HepG2 (cell line): ENCODE results near the gene LMAN2. TPM values are rescaled to one million over a fixed set of nuclear protein-coding genes. Genes with fewer than 3 reads are reported as not detected.

Experiments
- AGO2 ChIP-seq: fragments of 200-400 bp; formaldehyde crosslinking; optimal IDR thresholded peaks from 2 replicates; pipeline ENCODE3; 2017; ENCODE audit warnings: mild to moderate bottlenecking, low read depth, low read length, moderate library complexity
- BORCS8-MEF2B ChIP-seq: sonication (generic); formaldehyde crosslinking; IDR thresholded peaks from 2 replicates; pipeline ENCODE4 v1.8.0; 2022; ENCODE audit warnings: mild to moderate bottlenecking, missing genetic modification reagents
- CBX1 ChIP-seq: IDR thresholded peaks from one replicate; pipeline ENCODE4 v1.6.1; 2016; ENCODE audit warnings: antibody characterized with exemption, low read depth
- ETS1 ChIP-seq: sonication (generic); formaldehyde crosslinking; IDR thresholded peaks from 2 replicates; pipeline ENCODE4 v1.4.0; 2020; ENCODE audit warnings: missing genetic modification reagents
- GLMP ChIP-seq: sonication (generic); formaldehyde crosslinking; IDR thresholded peaks from 2 replicates; pipeline ENCODE4 v1.9.0; 2021; ENCODE audit warnings: missing genetic modification reagents, mild to moderate bottlenecking, borderline replicate concordance
- HOMEZ ChIP-seq: IDR thresholded peaks from 2 replicates; pipeline ENCODE4 v1.6.1; 2016; ENCODE audit warnings: low read depth
- KLF12 ChIP-seq: sonication (generic); formaldehyde crosslinking; IDR thresholded peaks from 2 replicates; pipeline ENCODE4 v1.4.0; 2020; ENCODE audit warnings: missing genetic modification reagents, borderline replicate concordance
- KLF15 ChIP-seq: sonication (generic); formaldehyde crosslinking; IDR thresholded peaks from 2 replicates; pipeline ENCODE4 v1.8.1; 2023; ENCODE audit warnings: borderline replicate concordance, mild to moderate bottlenecking, inconsistent platforms, missing genetic modification reagents, mixed read lengths
- MYC ChIP-seq: sonication (generic); formaldehyde crosslinking; IDR thresholded peaks from 2 replicates; pipeline ENCODE4 v1.9.0; 2021; ENCODE audit warnings: missing genetic modification reagents, borderline replicate concordance
- RBM22 ChIP-seq: fragments of 200-400 bp; formaldehyde crosslinking; optimal IDR thresholded peaks from 2 replicates; pipeline ENCODE3; 2017; ENCODE audit warnings: mild to moderate bottlenecking, low read length, moderate library complexity
- STAT5B ChIP-seq: sonication (generic); formaldehyde crosslinking; IDR thresholded peaks from 2 replicates; pipeline ENCODE4 v1.4.0; 2020; ENCODE audit warnings: missing genetic modification reagents
- TFAP4 ChIP-seq: sonication (generic); IDR thresholded peaks from 2 replicates; pipeline ENCODE4 v1.6.1; 2016; ENCODE audit warnings: low read depth, borderline replicate concordance
- TGIF2 ChIP-seq: IDR thresholded peaks from 2 replicates; pipeline ENCODE4 v1.6.1; 2016; ENCODE audit warnings: control low read depth, missing compliant biosample characterization
- THRA ChIP-seq: sonication (generic); formaldehyde crosslinking; IDR thresholded peaks from 2 replicates; pipeline ENCODE4 v1.4.0; 2020; ENCODE audit warnings: missing genetic modification reagents, borderline replicate concordance
- ZFP90 ChIP-seq: sonication (generic); formaldehyde crosslinking; IDR thresholded peaks from 2 replicates; pipeline ENCODE4 v1.8.0; 2022; ENCODE audit warnings: missing genetic modification reagents, mild to moderate bottlenecking, inconsistent platforms, borderline replicate concordance
- ZNF264 ChIP-seq: sonication (generic); formaldehyde crosslinking; IDR thresholded peaks from 2 replicates; pipeline ENCODE4 v1.4.0; 2020; ENCODE audit warnings: missing genetic modification reagents
- ZNF773 ChIP-seq: sonication (generic); formaldehyde crosslinking; IDR thresholded peaks from 2 replicates; pipeline ENCODE4 v1.4.0; 2020; ENCODE audit warnings: missing genetic modification reagents, borderline replicate concordance
- ZNF775 ChIP-seq: sonication (generic); formaldehyde crosslinking; IDR thresholded peaks from 2 replicates; pipeline ENCODE4 v1.4.0; 2020; ENCODE audit warnings: missing genetic modification reagents, mild to moderate bottlenecking, moderate library complexity, borderline replicate concordance
- ZNF790 ChIP-seq: sonication (generic); formaldehyde crosslinking; IDR thresholded peaks from 2 replicates; pipeline ENCODE4 v1.8.0; 2022; ENCODE audit warnings: missing genetic modification reagents, mild to moderate bottlenecking, borderline replicate concordance
- polyA plus RNA-seq, 8 experiments: library from polyadenylated mRNA; depleted of rRNA in 3 of 8; stranded (reverse) in 7 of 8; unstranded in 1 of 8; fragments of >200 nt; fragmentation: Illumina TruSeq in 4 of 8; extraction: Trizol in 4 of 8; gene quantifications; 2 replicates each; pipeline versions ENCODE4 v1.2.1 to v1.2.3, GENCODE V29; 2011 to 2016; ENCODE audit warnings: low read depth in 4 of 8, missing spikeins in 1 of 8, mixed read lengths in 1 of 8; ENCODE audit not compliant: insufficient read depth in 1 of 8
- total RNA-seq, 5 experiments: library from RNA; depleted of rRNA; stranded (reverse); fragments of >200 nt; fragmentation: Illumina TruSeq; extraction: Trizol; gene quantifications; 2 replicates each; pipeline ENCODE4 v1.2.3, GENCODE V29; 2016; ENCODE audit warnings: low read depth in 1 of 5
- TF ChIP-seq, protein P1 (sequence below): sonication (generic); formaldehyde crosslinking; IDR thresholded peaks from 2 replicates; pipeline ENCODE4 v1.8.0; 2022; ENCODE audit warnings: low read depth, missing genetic modification reagents

LMAN2 gene
- total and polyA plus RNA-seq, 2 of the 13 experiments (the other 11 are each of a cell fraction or from before 2014, with no cell fraction given), result 191 to 197 TPM

DNA sequence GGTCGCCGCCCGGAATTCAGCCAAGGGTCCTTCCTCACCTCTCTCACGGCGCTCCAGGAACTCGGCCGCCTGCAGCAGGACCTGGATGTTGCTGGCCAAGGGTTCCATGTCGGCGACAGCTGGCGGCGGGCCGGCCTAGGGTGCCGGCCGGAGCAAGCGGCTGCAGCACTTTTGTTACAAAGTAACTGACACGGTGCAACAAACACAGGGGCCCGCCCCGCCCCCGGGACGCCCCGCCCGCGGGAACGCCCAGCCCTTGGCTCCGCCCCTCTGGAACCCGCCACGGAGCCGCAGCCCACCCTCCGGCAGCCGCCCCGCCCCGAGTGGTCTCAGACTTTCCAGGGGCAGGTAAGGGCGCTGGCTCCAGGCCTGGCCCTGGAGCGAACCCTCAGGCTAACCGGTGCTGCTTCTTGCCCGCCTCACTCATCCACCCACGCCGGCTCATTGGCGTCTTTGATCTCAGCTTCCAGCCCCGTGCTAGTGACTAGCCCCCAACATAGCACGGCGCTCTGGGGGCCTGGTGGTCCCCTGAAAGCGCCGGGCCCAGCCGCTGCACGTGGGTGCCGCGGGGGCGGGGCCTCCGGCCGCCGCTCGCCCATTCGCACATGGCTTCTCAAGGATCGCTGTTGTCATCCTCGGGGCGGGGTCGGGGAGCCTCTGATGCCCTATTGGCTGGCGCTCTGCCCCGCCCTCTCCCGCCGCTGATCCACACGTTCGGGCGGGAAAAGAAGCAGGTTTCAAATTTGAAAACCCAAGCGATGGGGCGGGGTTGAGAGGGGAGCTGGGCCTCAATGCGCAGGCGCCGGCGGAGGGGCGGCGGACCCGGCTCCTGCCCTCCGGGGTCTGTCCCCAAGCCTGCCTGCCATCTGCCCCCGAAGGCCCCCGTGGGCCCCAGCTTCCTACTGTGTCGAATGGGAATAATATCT is 39.5 kb downstream of the LMAN2 start, which contains the start of gene MXD3 (continued):
- 0 out of 2 replicates have a peak, but pooled peaks have one; percentile 18 for TF ChIP-seq ETS1
- peak; percentile 93 for TF ChIP-seq AGO2
- TF ChIP-seq BORCS8-MEF2B (CRISPR knock-in tag), result peak; percentile 67
- 0 out of 2 replicates have a peak, but pooled peaks have one; percentile 17 for TF ChIP-seq ZNF775 (CRISPR knock-in tag)
- TF ChIP-seq ZNF790 (CRISPR knock-in tag), result 0 out of 2 replicates have a peak, but pooled peaks have one; percentile 46
- TF ChIP-seq MYC, result peak; percentile 98
- peak; percentile 62 for TF ChIP-seq TGIF2 (CRISPR knock-in tag)
- no peak for TF ChIP-seq ZNF264 (CRISPR knock-in tag)
- TF ChIP-seq KLF12 (CRISPR knock-in tag), result peak; percentile 84; the same call in 1 of the 2 replicates
- TF ChIP-seq GLMP (CRISPR knock-in tag), result no peak
- peak; percentile 54; the same call in 1 of the 2 replicates for TF ChIP-seq THRA (CRISPR knock-in tag)
- no peak; the same call in 1 of the 2 replicates for TF ChIP-seq TFAP4
- TF ChIP-seq KLF15, result peak; percentile 83; the same call in 1 of the 2 replicates
- no peak for TF ChIP-seq STAT5B (CRISPR knock-in tag)
- TF ChIP-seq, protein P1, sequence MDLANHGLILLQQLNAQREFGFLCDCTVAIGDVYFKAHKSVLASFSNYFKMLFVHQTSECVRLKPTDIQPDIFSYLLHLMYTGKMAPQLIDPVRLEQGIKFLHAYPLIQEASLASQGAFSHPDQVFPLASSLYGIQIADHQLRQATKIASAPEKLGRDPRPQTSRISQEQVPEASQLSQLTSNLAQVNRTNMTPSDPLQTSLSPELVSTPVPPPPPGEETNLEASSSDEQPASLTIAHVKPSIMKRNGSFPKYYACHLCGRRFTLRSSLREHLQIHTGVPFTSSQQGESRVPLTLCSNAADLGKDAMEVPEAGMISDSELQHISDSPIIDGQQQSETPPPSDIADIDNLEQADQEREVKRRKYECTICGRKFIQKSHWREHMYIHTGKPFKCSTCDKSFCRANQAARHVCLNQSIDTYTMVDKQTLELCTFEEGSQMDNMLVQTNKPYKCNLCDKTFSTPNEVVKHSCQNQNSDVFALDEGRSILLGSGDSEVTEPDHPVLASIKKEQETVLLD (CRISPR knock-in tag), result peak; percentile 71; the same call in 1 of the 2 replicates
- TF ChIP-seq HOMEZ (CRISPR knock-in tag), result 0 out of 2 replicates have a peak, but pooled peaks have one; percentile 31
- peak; percentile 40; the same call in 1 of the 2 replicates for TF ChIP-seq ZNF773 (CRISPR knock-in tag)
- no peak for TF ChIP-seq CBX1
- peak; percentile 76 for TF ChIP-seq RBM22
- TF ChIP-seq ZFP90 (CRISPR knock-in tag), result 0 out of 2 replicates have a peak, but pooled peaks have one; percentile 65
